ENCODE measurements around the gene NR2C2. TPM values are rescaled to one million over a fixed set of nuclear protein-coding genes. Genes with fewer than 3 reads are reported as not detected.

The NR2C2 gene
- total RNA-seq, 1 donor from 2014 or later: 55.0 TPM

DNA sequence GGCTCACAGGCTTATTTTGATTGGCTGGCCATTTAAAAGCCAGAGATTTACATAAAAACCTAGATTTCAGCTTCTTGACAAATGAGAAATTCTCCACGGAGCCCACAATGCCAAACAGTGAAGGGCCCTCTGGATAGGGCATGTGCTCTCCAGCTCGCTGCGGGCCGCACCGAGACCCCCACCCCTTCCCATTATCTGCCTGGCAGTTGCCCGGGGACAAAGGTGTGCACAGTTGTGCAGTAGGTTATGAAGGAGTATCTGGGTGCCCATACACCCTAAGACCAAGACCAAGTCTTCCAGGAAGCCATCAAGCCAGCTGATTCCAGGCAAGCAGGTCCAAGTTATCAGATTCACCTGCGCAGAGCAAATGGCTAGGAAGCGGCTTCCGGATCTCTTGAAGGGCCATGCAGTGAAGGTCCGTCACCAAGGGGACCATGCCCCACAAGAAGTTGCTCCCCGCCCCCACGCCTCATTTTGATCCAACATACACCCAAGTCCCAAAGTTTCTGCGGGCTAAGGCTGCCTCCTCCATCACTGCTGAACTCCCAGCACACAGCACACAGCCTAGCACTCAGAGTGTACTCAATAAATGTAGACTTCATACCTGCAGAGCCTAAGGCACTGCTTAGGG is 116.4 kb downstream of the NR2C2 start:
- H3K27ac Mint-ChIP-seq: peak overlapping the region; percentile 95
- intact Hi-C loops (cut with micrococcal nuclease): no loop called here
- peaks cover 25% of the 10 kb centered on the region for H3K4me1 Mint-ChIP-seq
- no peaks in the 10 kb centered on the region for H3K27me3 Mint-ChIP-seq
- DNase-seq (no peak), ATAC-seq (ENCODE audit: low read depth) (no peak)
- H3K36me3 Mint-ChIP-seq (ENCODE audit: low read depth): peaks cover 20% of the 10 kb centered on the region
- ChIA-PET POLR2A (interaction anchor here (0.6 to 4.1 kb wide), 5 partner anchors 9 to 117 kb away, joined by 3 to 62 read pairs (median 14); partner anchors contain the start of gene RBSN), CTCF (interaction anchor here (1.6 to 2.4 kb wide), 2 partner anchors 13 to 75 kb away, joined by 3 to 14 read pairs; no protein-coding TSS in a partner anchor)
- peak overlapping the region; percentile 98 for H3K4me3 Mint-ChIP-seq
- no peaks in the 10 kb centered on the region for H3K9me3 Mint-ChIP-seq
- TF ChIP-seq, protein P1, sequence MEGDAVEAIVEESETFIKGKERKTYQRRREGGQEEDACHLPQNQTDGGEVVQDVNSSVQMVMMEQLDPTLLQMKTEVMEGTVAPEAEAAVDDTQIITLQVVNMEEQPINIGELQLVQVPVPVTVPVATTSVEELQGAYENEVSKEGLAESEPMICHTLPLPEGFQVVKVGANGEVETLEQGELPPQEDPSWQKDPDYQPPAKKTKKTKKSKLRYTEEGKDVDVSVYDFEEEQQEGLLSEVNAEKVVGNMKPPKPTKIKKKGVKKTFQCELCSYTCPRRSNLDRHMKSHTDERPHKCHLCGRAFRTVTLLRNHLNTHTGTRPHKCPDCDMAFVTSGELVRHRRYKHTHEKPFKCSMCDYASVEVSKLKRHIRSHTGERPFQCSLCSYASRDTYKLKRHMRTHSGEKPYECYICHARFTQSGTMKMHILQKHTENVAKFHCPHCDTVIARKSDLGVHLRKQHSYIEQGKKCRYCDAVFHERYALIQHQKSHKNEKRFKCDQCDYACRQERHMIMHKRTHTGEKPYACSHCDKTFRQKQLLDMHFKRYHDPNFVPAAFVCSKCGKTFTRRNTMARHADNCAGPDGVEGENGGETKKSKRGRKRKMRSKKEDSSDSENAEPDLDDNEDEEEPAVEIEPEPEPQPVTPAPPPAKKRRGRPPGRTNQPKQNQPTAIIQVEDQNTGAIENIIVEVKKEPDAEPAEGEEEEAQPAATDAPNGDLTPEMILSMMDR (IDR thresholded peaks at IDR 0.05): no peak

DNA sequence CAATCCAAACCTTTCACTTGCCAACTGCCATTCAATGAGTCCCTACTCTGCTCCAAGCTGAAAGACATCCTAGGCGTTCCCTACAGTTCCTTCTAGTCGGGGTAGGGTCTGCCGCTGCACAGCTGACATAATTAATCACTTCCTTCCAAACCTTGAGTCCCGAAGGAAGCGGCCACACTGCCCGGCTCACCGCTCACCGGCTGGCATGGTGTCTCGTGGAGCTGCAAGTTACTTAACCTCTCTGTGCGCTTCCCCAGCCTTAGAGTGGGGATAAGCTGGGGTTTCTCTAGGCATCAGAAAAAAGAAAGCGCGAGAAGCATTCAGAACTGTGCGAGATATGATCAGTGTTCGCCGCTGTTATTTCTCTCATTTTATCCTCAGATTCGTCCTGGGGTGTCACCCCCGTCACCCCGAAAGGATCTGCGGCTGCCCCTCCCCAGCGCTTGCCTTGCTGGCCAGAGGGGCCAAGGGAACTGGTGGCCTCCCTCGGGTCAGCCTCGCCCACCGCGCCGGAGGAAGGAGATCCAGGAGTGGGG is 117.0 kb downstream of the NR2C2 start:
- CTCF ChIA-PET: interaction anchor here (1.6 to 2.4 kb wide), 2 partner anchors 13 to 75 kb away, joined by 3 to 14 read pairs; no protein-coding TSS in a partner anchor
- H3K4me1 Mint-ChIP-seq: peaks cover 25% of the 10 kb centered on the region
- no peaks in the 10 kb centered on the region for H3K27me3 Mint-ChIP-seq
- peaks cover 14% of the 10 kb centered on the region for H3K36me3 Mint-ChIP-seq (ENCODE audit: low read depth)
- peak overlapping the region; percentile 98 for H3K4me3 Mint-ChIP-seq
- H3K9me3 Mint-ChIP-seq: no peaks in the 10 kb centered on the region
- TF ChIP-seq, protein P1 (IDR thresholded peaks at IDR 0.05): no peak
- POLR2A ChIA-PET: interaction anchor here (0.8 to 4.1 kb wide), 11 partner anchors 8 to 413 kb away, joined by 3 to 62 read pairs (median 6); partner anchors contain the start of genes CCDC174 and RBSN
- intact Hi-C loops (cut with micrococcal nuclease): no loop called here
- DNase-seq: no peak
- peak overlapping the region; percentile 95 for H3K27ac Mint-ChIP-seq
- peak; percentile 5 for ATAC-seq (ENCODE audit: low read depth)

DNA sequence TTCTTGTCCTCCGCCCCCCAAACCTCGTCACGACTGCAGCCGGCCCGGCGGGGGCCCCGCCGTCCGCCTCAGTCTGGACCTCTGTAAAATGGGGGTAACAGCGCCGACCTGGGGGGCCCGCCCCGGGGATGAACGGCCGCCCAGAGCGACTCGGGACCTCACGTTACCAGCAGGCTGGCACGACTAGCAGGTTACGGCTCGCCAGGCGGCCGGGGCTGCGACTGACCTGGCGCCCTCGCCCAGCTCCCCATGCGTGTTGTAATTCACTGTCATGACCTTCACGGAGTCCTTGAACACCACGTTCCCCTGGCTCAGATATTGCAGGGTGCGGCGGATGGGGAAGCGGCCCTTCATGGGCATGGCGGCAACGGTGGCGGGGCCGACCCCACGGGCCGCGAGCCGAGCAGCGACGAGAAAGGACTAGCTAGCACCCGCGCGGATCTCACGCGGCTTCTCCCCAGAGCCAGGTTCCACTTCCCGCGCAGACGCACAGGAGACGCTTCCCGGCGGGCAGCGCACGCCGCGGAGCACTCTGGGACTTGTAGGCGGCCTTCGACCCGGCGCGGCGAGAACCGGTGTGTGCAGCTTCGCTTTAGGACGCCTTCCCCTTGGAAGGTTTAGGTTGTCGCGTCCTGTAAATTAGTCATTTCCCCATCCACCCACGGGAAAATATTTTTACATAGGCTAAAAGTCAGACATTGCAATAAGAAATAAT is 117.6 kb downstream of the NR2C2 start, which contains the start of gene MRPS25:
Gene MRPS25, minus strand, starts transcription at position 481 of the 715 bp plus-strand sequence. Its CDS starts 121 bp downstream, at position 360.
- Mint-ChIP-seq H3K27ac (peak within 1 kb of the TSS; percentile 95), H3K4me1 (peaks cover 25% of the 10 kb centered on the region), H3K36me3 (ENCODE audit: low read depth) (peaks cover 8% of the 10 kb centered on the region), H3K27me3 (no peaks in the 10 kb centered on the region), H3K4me3 (peak within 1 kb of the TSS; percentile 98), H3K9me3 (no peaks in the 10 kb centered on the region)
- TF ChIP-seq, protein P1 (IDR thresholded peaks at IDR 0.05): no peak
- CTCF ChIA-PET: interaction anchor here (0.8 to 2.4 kb wide), 3 partner anchors 14 to 76 kb away, joined by 3 to 14 read pairs (median 3); no protein-coding TSS in a partner anchor
- ATAC-seq (ENCODE audit: low read depth): peak; percentile 97
- POLR2A ChIA-PET: interaction anchor here (0.8 to 4.1 kb wide), 14 partner anchors 9 to 940 kb away, joined by 3 to 62 read pairs (median 4); partner anchors contain the start of genes CCDC174, CHCHD4, RBSN and TMEM43
- DNase-seq: peak; percentile 84
- intact Hi-C loops (cut with micrococcal nuclease): loop anchor here (1.0 kb wide), 11 partner anchors 10 to 941 kb away; partner anchors contain the start of genes BTD, CAPN7, CCDC174 and CHCHD4

DNA sequence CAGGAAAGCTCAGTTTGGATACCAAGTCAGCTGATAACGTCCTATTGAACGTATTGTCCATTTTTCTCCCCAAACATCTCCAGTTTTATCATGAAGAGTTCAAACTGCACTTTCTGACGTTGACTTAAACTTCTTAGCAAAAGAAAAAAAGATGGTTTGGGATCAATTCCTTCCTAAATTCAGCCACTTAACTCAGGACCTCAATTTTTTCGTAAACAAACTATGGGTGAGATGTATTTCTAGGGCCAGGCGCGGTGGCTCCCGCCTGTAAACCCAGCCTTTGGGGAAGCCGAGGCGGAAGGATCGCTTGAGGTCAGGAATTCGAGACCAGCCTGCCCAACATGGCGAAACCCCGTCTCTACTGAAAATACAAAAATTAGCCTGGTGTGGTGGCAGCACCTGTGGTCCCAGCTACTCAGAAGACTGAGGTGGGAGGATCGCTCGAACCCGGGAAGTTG is 118.2 kb downstream of the NR2C2 start:
- no peaks in the 10 kb centered on the region for H3K27me3 Mint-ChIP-seq
- TF ChIP-seq, protein P1 (IDR thresholded peaks at IDR 0.05): no peak
- ATAC-seq (ENCODE audit: low read depth) (no peak), DNase-seq (no peak)
- ChIA-PET CTCF (interaction anchor here (0.8 to 2.4 kb wide), 2 partner anchors 14 to 42 kb away, joined by 3 to 14 read pairs; no protein-coding TSS in a partner anchor), POLR2A (interaction anchor here (0.7 to 4.1 kb wide), 14 partner anchors 10 to 941 kb away, joined by 3 to 62 read pairs (median 5); partner anchors contain the start of genes CCDC174, CHCHD4, RBSN and TMEM43)
- H3K4me1 Mint-ChIP-seq: peaks cover 25% of the 10 kb centered on the region
- H3K4me3 Mint-ChIP-seq: peak overlapping the region; percentile 98
- peaks cover 12% of the 10 kb centered on the region for H3K36me3 Mint-ChIP-seq (ENCODE audit: low read depth)
- intact Hi-C loops (cut with micrococcal nuclease): loop anchor here (1.0 kb wide), 11 partner anchors 10 to 941 kb away; partner anchors contain the start of genes BTD, CAPN7, CCDC174 and CHCHD4
- H3K27ac Mint-ChIP-seq: peak overlapping the region; percentile 95
- H3K9me3 Mint-ChIP-seq: no peaks in the 10 kb centered on the region

Data from activated B cell treated with CpG ODN at 0.5 μM for 24 hours (primary cell).